Ovary (tissue), 3 donors: ENCODE measurements around the gene ARL11.

Experiments
- CTCF ChIP-seq, 3 donors: fragments of 450-650 bp in 2 of 3; fragments of 200-600 bp in 1 of 3; IDR thresholded peaks; one replicate each; pipeline versions ENCODE4 v1.5.1 to v1.8.0; 2016 to 2022; ENCODE audit warnings: antibody characterized with exemption in 3 of 3, mild to moderate bottlenecking in 1 of 3
- EP300 ChIP-seq: sonication (generic); formaldehyde crosslinking; IDR thresholded peaks from one replicate; pipeline ENCODE4 v1.6.1; 2017; ENCODE audit warnings: antibody characterized with exemption
- POLR2A ChIP-seq: fragments of 450-650 bp; IDR thresholded peaks from one replicate; pipeline ENCODE4 v1.6.1; 2017; ENCODE audit warnings: antibody characterized with exemption, mild to moderate bottlenecking, moderate library complexity
- donor health status: DM: no; HTN: no; CAD: no.

GRCh38 chr13:49624229-49624628, 4.1 kb upstream of the ARL11 start:
- no peak for TF ChIP-seq EP300
- TF ChIP-seq POLR2A = no peak
- no peak for TF ChIP-seq CTCF (IDR thresholded peaks at IDR 0.05)
